Tibial nerve (tissue), 4 donors: Measurements from ENCODE around the gene NGFR.

Source experiments
- CTCF ChIP-seq, 5 experiments: fragments of 200-600 bp in 3 of 5; fragments of 450-650 bp in 2 of 5; sonication (generic) in 3 of 5; IDR thresholded peaks; one replicate each; pipeline ENCODE4 v1.5.1; 2016 to 2019; ENCODE audit warnings: antibody characterized with exemption in 5 of 5, mild to moderate bottlenecking in 3 of 5, moderate library complexity in 2 of 5
- EP300 ChIP-seq, 2 donors: sonication (generic); formaldehyde crosslinking; IDR thresholded peaks; one replicate each; pipeline ENCODE4 v1.6.1; 2017; ENCODE audit warnings: antibody characterized with exemption in 2 of 2, mild to moderate bottlenecking in 1 of 2
- POLR2A ChIP-seq, 2 donors: fragments of 450-650 bp; IDR thresholded peaks; one replicate each; pipeline ENCODE4 v1.6.1; 2017; ENCODE audit warnings: antibody characterized with exemption in 2 of 2, mild to moderate bottlenecking in 2 of 2, moderate library complexity in 2 of 2

GRCh38 chr17:49454050-49454449 lies 41.0 kb upstream of the NGFR start:
- TF ChIP-seq CTCF (IDR thresholded peaks at IDR 0.05): no peak
- no peak for TF ChIP-seq POLR2A (IDR thresholded peaks at IDR 0.05)
- TF ChIP-seq EP300 (IDR thresholded peaks at IDR 0.05): no peak
